Stimulated activated CD4-positive, alpha-beta T cell treated with anti-CD3 and anti-CD28 coated beads, TNF-alpha, amount 100 ng/mL, for 1 hour (primary cell): ENCODE results near the gene YY1.
"Not testable (repeated sequence)": the region's sequence is repeated elsewhere in the genome, so short reads cannot be mapped to it uniquely, and the experiment has no call there.

ENCODE experiments used
- DNase-seq, 3 donors: peaks; one replicate each; pipeline ENCODE4 v3.0.0-alpha.2; 2020; ENCODE audit warnings: low read depth in 3 of 3, low spot score in 1 of 3

YY1 gene

DNA sequence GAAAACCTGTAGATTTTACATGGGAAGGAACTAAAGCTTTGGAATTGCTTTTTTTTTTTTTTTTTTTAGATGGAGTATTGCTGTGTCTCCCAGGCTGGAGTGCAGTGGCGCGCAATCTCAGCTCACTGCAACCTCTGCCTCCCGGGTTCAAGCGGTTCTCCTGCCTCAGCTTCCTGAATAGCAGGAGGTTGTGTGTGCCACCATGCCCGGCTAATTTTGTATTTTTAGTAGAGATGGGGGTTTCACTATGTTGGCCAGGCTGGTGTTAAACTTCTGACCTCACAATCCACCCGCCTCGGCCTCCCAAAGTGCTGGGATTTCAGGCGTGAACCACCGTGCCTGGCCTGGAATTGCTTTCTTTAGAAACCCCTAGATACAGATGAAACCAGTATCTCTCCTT lies 44.5 kb downstream of the YY1 start:
- not testable (repeated sequence) for DNase-seq

GRCh38 chr14:100283984-100284881 lies 45.3 kb downstream of the YY1 start:
- no peak for DNase-seq

DNA sequence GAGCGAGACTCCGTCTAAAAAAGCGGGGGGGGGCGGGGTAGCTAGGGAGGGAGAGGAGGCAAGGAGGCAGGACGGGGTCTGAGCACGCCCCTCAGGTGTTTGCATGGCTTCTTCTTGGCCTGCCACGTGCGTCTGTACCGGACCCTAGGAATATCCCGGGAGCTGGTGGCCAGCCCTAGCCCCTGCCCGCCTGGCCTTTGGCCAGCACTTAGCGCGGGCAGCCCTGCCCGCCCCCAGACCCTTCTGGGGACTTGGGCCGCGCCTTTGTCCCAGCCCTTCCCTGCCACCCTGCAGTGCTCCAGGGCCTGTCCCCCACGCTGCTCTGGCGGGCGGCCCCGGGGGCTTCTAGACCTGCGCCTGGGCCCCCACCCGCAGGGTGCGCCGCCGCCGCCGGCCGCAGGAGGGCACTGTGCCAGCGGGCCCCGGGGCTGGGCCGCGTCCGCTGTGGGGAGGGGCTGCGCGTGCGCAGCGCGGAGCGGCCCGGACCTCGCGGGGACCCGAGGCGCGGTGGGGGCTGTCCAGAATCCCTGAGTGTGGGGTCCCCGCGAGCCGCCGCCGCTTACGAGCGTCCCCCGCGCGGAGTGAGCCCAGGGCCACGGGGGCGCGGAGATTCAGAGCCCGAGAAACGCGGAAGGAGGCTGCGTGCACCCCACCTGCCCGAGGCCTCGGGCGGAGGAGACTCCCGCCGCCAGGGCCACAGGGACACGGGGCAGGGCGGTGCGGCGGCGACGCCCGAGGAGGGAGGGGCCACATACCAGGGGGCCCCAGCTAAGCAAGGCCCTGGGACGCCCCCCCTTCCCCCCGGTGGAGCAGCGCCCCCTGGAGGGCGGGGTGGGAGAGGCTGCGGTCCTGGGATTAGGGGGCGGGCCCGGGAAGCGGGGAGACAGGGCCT lies 46.3 kb downstream of the YY1 start:
- DNase-seq = peak; percentile 43 to 78 (median 66)

DNA sequence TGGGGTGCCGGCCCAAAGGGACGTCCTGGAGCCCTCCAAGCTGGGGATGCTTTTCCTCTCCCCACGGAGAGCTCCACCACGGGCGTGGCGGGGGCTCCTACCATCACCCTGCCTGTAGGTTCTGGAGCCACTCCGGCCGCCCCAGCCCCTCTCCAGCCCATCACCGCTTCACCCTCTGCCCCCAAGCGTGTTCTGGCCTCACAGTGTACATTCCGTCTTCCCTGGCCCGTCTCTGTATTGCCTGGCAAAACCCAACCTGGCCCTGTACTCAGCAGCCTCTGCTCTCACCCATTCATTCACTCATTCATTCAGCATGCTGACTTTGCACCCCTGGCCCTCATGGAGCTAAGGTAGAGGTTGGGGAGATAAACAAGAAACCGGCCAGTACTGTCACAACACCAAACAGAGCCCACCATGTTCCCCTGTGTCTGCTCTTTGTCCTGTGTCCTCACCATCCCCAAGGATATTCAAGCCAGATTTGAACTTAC lies 47.0 kb downstream of the YY1 start:
- no peak for DNase-seq

- DNase-seq = no peak
Measured at GRCh38 chr14:100286484-100287191, 47.7 kb downstream of the YY1 start.

GRCh38 chr14:100287202-100287997 lies 48.5 kb downstream of the YY1 start:
- no peak for DNase-seq

DNA sequence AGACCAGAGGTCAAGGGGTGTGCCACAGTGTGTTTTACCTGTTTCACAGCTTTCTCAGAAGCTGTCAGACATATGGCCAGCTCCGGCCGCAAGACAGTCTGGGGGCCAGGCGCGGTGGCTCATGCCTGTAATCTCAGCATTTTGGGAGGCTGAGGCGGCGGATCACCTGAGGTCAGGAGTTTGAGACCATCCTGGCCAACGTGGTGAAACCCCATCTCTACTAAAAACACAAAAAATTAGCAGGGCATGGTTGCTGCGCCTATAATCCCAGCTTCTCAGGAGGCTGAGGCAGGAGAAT lies 49.0 kb downstream of the YY1 start:
- DNase-seq = not testable (repeated sequence)

DNA sequence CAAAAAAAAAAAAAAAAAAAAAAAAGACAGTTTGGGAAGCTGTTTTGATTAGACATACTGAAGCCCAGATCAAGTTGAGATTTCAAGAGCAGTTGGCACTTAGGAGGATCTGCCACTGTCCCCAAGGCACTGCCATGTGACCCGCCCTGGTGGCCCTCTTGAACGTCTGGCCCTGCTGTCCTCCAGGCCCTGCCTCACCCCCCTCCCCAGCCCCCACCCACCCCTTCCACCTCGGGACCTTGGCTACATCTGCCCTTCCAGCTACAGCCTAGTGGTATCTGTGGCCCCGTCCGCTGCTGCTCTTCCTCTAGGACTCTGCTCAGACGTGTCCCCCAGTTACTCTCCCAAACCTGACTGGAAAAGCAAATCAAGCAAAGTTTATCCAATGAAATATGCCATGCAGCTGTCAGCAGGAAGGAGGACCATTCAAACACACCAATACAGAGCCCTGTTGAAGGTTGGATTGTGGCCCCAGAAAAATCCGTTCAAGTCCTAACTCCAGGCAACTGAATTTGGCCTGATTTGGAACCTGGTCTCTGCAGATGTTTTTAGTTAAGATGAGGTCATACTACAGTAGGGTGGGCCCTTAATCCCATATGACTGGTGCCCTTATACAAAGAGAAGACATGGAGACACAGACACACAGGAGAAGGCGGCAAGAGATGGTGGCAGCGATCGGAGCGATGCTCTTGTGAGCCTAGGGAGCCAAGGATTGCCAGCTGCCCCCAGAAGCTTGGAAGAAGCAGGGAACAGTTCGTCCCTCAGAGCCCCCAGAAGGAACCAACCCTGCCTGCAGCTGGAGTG lies 49.6 kb downstream of the YY1 start:
- no peak for DNase-seq

GRCh38 chr14:100289916-100290606 lies 51.1 kb downstream of the YY1 start:
- DNase-seq = no peak

- DNase-seq = no peak
Measured at GRCh38 chr14:100290607-100291304, 51.8 kb downstream of the YY1 start.

DNA sequence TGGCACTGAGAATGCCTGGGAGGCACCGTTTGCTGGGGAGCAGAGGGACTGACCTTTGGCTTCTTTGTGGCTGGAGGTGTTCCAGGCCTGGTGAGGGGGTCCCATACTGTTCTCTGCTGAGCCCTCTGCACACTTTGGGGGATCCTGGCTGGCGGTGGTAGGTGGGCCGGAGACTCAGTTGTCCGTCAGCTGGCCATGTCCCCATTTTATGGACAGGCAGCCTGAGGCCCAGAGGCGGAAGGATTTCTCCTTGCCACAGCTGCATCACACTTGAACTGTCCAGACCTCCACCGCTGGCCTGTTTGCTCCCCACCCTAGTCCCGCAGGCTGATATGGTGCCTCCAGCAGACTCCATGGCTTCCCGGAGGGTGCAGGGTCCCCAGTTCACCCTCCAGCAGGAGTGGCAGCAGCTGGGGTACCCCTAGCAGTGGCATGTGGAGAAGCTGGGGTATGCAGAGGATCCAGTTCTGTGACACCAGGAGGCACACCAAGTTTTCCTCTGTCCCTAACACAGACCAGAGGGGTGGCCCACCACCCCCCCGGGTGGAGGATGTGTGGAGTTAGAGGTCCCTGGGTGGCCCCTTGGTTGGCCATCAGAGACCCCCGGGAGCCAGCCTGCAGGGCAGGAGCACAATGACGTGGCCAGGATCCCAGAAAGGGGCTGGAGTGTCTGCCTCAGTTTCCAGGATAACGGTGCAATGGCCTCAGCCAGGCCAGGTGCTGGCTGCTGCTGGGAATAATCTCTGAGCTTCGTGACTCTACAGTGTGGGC lies 52.5 kb downstream of the YY1 start:
- no peak for DNase-seq

- DNase-seq = no peak
Measured at GRCh38 chr14:100292301-100292775, 53.4 kb downstream of the YY1 start.

GRCh38 chr14:100292776-100293461 lies 54.0 kb downstream of the YY1 start:
- DNase-seq = no peak

GRCh38 chr14:100293497-100294212 lies 54.7 kb downstream of the YY1 start:
- DNase-seq = no peak

DNA sequence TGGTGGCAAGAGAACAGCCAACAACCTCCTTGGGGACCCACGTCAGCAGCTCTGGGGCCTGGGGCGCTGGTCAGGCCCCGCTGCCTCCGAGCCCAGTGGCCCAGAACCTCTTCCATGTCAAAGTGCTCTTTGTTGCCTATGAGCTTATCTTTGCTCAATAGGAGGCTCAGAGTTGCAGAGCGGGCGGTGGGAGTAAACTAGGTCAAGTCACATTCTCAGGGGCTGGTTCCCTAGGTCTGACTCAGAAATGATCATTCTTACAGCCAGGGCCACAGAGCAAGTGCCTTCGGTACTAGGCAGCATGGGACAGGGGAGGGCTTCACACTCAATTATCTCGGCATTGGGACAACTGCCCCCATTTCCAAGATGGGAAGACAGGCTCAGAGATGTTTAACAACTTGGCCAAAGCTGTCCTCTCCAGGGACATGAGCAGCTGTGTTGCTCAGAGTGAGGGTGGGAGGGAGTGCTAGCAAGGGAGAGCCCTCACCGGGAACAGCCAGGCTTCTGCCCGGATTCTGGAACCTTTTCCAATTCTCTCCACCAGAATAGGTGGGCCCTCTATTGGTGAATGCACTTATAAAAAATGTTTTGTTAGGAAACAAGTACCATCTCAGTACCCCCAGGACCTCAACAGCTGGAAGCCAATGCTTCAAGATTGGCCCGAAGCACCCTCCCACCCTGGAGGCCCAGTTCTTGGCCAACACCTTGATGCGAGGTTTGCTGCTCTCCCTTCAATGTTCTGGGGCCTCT lies 55.4 kb downstream of the YY1 start:
- no peak for DNase-seq

GRCh38 chr14:100294963-100295330 lies 56.0 kb downstream of the YY1 start:
- no peak for DNase-seq
